Esophagus mucosa (tissue), 1 donor: Measurements from ENCODE around the gene KHDC4. TPM values are rescaled to one million over a fixed set of nuclear protein-coding genes. Genes with fewer than 3 reads are reported as not detected.
"Not testable (repeated sequence)": the region's sequence is repeated elsewhere in the genome, so short reads cannot be mapped to it uniquely, and the experiment has no call there.

Experiments
- ATAC-seq: fragments of 200-7000 bp; cut with Tn5 transposase; one replicate; pipeline ENCODE4 v1.9.1; 2020
- total RNA-seq: library from RNA; stranded (reverse); gene quantifications from one replicate; pipeline ENCODE4 v1.2.4, GENCODE V29; 2023
- donor health status: DM: yes; HTN: yes; CAD: no.

KHDC4 gene
- total RNA-seq, 1 donor from 2014 or later = 19.4 TPM

GRCh38 chr1:155900161-155900560, 34.1 kb downstream of the KHDC4 start:
- ATAC-seq = no peak

GRCh38 chr1:155899683-155900082, 34.5 kb downstream of the KHDC4 start:
- ATAC-seq = no peak

GRCh38 chr1:155898888-155899287, 35.3 kb downstream of the KHDC4 start:
- ATAC-seq = no peak

GRCh38 chr1:155897746-155898145, 36.5 kb downstream of the KHDC4 start:
- no peak for ATAC-seq

GRCh38 chr1:155896476-155896875, 37.7 kb downstream of the KHDC4 start:
- ATAC-seq = not testable (repeated sequence)

GRCh38 chr1:155895617-155896016, 38.6 kb downstream of the KHDC4 start:
- ATAC-seq = not testable (repeated sequence)

- peak; percentile 77 for ATAC-seq
Measured at GRCh38 chr1:155893389-155894142, 40.6 kb downstream of the KHDC4 start.

GRCh38 chr1:155892796-155893195, 41.4 kb downstream of the KHDC4 start:
- ATAC-seq = peak; percentile 42

- no peak for ATAC-seq
Measured at GRCh38 chr1:155890251-155890650, 44.0 kb downstream of the KHDC4 start.

GRCh38 chr1:155889566-155889965, 44.6 kb downstream of the KHDC4 start:
- ATAC-seq = no peak

- no peak for ATAC-seq
Measured at GRCh38 chr1:155888481-155888880, 45.7 kb downstream of the KHDC4 start.

- ATAC-seq = no peak
Measured at GRCh38 chr1:155884982-155885381, 49.2 kb downstream of the KHDC4 start.

- no peak for ATAC-seq
Measured at GRCh38 chr1:155884031-155884960, 49.9 kb downstream of the KHDC4 start.

GRCh38 chr1:155882766-155883165, 51.4 kb downstream of the KHDC4 start:
- no peak for ATAC-seq

GRCh38 chr1:155882235-155882634, 52.0 kb downstream of the KHDC4 start:
- ATAC-seq = no peak

- ATAC-seq = no peak
Measured at GRCh38 chr1:155880950-155881349, 53.3 kb downstream of the KHDC4 start.

GRCh38 chr1:155880251-155880650, 54.0 kb downstream of the KHDC4 start:
- no peak for ATAC-seq

GRCh38 chr1:155877945-155878344, 56.3 kb downstream of the KHDC4 start:
- ATAC-seq = no peak

- no peak for ATAC-seq
Measured at GRCh38 chr1:155873860-155874259, 60.4 kb downstream of the KHDC4 start.

- no peak for ATAC-seq
Measured at GRCh38 chr1:155872527-155872926, 61.7 kb downstream of the KHDC4 start.

- ATAC-seq = peak; percentile 15
Measured at GRCh38 chr1:155871390-155871789, 62.8 kb downstream of the KHDC4 start.

- no peak for ATAC-seq
Measured at GRCh38 chr1:155867766-155868165, 66.4 kb downstream of the KHDC4 start.

- ATAC-seq = no peak
Measured at GRCh38 chr1:155864393-155864792, 69.8 kb downstream of the KHDC4 start.
